HG03469 (cell line): ENCODE results near the gene ZP1.

ENCODE experiments used
- ATAC-seq: cut with Tn5 transposase; IDR thresholded peaks from one replicate; pipeline ENCODE4 v1.9.1; 2021; ENCODE audit warnings: mild to moderate bottlenecking, moderate library complexity, moderate number of reproducible peaks; ENCODE audit not compliant: unreplicated experiment

The ZP1 gene

DNA sequence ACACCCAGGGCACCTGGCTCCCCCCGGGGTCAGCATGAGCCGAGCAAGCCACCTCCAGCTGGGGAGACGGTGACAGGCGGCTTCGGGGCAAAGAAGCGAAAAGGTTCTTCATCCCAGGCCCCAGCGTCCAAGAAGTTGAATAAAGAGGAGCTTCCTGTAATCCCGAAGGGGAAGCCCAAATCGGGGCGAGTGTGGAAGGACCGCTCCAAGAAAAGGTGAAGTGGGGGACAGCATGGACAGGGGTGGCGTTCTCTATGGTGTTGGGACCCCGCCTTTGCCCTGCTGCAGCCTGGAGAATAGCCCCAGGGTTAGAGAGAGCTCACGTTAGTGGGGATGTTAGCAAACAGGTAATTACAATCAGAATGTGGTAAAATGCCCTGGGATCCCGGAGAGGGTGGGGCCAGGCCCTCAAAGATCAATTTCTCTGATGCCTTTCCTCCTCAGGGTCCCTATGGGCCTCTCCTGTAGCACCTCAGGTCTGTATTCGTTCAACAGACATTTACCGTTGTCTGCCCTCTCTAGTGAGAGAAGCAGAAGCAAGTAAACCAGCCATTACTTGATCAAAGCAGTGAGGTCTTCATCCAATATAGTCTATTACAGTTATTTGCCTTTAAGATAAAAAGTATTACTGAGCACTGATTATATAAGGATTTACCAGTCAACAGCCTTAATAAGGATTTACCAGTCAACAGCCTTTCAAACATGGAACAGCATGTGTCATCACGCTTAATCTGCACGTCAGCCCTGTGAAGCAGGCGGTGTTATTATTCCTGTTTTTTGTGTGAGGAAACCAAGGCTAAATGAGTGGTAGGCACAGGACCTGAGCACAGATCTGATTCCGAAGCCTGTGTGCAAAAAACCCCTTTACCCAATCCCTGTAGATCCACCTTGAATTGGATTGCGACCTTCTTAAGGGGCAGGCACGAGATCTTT lies 24.4 kb upstream of the ZP1 start:
- ATAC-seq: no peak

DNA sequence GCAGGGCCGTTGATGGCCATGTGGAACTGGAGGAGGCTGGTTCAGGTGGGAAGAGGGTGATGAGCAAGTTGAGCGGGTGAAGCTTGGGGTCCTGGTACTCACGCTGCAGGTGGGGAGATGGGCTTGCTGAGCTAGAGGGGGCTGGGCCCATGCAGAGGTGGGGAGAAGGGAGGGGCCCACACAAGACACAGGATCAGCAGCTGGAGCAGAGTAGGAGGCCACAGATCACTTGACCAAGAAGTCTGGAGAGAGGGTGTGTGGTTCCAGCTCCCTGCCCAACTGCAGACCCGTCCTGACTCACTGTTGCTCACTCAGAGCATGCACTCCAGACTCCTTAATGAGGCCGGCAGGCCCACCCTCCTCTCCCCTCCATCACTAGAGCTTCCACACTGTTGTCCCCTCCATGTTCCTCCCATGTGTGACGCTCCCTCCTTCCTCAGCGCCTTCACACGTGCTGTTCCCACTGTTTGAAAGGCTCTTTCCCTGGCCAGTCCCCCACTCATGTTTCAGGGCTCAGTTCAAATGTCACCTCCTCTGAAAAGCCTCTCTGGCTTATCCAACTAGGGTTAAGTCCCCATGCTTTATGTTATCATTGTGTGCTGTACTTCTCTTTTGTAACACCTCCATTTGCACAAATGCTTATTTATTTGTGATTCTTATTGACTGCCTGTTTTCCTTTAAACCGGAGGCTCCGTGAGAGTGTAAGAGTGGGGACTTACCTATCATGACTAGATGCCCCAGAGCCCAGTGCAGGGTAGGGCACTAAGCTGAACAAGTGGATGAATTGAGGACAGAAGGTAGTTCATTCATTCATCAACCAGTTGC lies 23.1 kb upstream of the ZP1 start:
- no peak for ATAC-seq

GRCh38 chr11:60844870-60845221 lies 22.5 kb upstream of the ZP1 start:
- ATAC-seq: no peak

DNA sequence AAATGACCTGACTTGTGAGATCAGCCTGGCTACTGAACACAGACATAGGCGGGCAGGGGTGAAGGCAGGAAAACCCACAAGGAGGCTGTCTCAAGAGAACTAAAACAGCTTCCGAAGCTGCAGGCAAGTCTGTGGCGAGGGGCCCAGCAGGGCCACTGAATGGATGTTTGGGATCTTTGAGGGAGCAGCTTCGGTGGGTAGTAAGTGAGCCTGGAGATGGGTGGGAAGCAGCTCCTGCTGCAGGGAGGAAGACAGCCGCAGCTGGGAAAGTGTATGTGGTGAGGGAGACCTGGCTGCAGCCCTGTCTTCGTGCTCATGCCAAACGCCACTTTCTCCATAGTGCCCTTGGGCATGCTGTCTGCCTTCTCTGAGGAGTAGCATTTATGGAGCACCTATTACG lies 22.0 kb upstream of the ZP1 start:
- ATAC-seq: no peak

- no peak for ATAC-seq
These were observed 20.1 kb upstream of the ZP1 start for GRCh38 chr11:60847281-60847680.

- no peak for ATAC-seq
These were observed 19.4 kb upstream of the ZP1 start for GRCh38 chr11:60847896-60848295.

DNA sequence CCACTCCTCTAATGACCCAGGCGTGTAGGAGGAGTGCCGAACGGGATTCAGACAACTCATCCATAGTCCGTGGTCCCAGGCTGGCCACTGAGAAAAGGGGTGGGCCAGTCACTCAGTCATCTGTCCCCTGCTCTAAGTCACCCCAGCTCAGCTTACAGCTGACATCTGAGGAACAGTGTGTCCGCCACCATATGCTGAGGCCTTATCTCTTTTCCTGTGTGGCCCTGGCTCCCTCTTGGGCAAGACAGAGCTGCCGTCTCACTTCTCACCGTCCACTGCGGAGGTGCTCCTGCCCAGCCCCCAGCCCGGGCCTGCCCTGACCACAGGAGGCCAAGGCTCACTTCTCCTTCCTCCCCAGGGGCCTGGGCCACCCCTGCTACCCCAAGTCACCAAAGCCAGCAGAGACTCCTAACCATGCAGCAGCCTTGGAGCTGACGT lies 18.6 kb upstream of the ZP1 start:
- ATAC-seq: no peak

DNA sequence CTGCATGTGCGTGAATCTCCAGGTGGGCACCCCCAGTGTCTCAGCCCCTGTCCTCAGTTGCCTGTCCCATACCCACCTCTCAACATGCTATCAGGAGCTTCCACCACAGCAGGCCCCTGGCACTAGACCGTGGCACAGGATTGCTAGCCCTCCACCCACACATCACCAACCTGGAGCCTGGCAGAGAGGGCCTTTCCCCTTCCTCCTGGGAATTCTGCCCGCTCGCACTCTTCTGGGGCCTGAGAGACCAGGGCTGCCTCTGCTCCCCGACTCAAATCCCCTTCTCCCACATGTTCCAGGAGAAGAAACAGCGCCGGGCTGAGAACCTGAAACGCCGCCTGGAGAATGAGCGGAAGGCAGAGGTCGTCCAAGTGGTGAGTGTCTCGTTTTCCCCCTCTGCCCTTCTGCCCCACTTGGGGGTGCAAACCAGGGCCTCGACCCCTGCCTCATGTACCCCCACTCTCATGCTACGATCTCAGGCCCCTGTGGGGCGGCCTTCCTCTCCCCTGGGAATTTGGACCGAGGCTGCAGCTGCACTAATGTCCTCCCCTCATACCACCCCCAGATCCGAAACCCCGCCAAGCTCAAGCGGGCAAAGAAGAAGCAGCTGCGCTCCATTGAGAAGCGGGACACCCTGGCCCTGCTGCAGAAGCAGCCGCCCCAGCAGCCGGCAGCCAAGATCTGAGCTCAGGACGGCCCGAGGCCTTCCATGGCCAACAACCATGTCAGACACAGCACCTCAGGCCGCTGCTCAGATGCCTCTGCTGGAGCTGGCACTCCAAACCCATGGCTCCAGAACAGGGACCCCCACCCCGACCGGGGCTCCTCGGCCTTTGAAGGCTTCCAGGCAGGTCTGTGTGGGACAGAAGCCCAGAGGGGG lies 17.5 kb upstream of the ZP1 start:
- ATAC-seq: no peak

GRCh38 chr11:60851327-60852104 lies 15.8 kb upstream of the ZP1 start:
- ATAC-seq: no peak

DNA sequence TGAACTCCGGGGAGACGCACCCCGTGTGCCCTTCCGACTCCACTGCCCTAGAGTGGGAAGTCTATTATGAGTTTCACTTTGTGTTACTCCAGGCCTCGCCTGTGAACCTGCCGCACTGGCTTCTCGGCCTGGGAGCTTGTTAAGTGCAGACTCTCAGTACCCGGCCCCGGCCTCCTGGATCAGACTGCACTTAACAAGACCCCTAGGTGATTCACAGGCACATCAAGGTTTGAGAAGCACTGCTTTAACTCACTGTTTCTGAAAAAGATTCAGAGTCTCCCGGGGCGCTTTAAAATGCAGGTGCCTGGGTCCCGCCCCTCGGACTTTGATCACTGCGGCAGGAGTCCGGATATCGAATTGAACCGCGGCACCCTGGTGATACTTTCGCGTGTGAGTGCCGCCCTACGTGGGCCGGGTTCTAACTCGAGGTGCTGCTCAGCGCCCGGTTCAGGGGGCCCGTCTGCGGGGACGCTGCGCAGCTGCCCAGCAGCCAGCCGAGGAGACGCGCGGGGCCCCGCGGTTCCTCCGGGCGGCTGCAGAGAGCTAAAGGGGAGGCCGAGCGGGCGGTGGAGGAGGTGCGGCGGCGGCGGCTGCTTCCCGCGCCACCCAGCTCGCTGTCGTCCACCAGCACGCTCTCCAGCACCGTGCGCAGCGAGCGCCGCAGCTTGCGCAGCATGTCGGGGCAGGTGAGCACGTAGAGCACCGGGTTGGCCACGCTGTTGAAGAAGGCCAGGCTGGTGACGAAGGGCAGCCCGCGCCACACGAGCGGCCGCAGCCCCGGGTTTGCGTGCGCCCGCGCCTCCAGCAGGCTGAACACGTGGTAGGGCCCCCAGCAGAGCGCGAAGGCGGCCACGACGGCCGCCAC lies 15.0 kb upstream of the ZP1 start:
- ATAC-seq: no peak

GRCh38 chr11:60852982-60853950 lies 14.1 kb upstream of the ZP1 start:
- ATAC-seq: no peak

DNA sequence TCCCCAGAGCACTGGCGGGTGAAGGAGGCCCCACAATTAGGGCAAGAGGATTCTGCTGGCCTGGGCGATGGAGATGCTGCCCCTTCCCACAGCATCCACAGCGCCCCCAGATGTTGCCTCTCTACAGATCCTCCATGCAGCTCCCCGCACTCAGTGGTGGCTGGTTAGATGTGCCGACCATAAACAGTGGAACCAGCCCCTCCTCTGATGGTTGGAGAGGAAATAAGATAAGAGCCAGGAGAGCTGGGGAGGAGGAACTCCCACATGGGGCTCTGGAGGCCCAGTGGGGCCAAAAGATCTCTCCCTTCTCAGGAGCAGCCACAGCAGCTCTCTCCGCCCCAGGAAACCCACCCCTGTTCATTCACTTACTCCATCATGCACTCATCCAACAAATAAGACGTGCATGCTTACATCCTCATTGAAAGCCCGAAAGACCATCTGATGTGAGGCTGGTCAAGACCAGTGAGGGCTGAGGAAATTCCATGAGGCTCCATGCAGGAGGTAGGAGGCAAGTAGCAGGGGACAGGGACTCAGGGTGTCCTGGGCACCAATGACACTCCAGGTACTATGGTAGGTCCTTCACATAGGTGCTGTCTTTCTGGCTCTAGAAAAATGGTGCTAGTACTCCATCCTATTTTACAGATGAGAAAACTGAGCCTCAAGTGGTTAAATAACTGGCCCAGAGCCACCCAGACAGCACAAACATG lies 13.0 kb upstream of the ZP1 start:
- ATAC-seq: no peak

DNA sequence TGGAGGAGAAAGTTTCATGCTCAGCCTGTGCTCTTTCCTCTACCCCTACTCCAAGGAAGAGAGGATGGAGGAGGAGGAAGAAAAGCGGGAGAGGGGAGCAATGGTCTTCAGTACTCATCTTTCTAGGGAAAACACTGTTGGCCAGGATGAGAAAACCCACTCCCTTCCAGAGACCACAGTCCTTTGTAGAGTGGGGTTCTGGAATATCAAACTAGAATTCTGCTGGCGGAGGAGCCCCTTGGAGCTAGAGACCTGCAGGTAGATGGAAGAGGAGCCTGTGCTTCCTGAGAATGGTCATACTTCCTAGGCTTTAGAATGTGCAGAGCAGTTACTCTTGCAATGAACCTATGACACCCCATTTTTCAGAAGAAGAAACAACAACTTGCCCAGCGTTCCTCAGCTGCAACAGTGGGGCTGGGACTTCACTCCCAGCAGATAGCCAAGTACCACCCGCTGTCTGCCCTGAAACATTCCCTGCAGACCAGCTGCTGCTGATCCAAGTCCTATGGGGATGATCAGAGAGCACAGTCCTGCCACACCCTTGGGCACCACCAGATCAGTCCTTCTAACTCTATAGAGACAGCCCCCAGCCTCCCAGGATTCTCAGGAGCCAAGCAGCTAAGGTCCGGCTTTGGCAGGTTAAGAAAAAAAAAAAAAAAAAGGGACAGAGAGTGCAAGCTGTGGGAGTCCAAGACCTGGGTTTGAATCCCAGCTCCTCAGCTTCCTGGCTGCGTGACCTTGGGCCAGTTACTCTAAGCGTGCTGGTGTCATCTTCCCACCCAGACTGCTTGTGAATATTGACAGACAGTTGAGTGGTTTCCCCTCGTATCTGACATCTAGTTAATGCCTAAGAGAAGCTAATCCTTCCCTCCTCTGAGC lies 12.3 kb upstream of the ZP1 start:
- no peak for ATAC-seq

DNA sequence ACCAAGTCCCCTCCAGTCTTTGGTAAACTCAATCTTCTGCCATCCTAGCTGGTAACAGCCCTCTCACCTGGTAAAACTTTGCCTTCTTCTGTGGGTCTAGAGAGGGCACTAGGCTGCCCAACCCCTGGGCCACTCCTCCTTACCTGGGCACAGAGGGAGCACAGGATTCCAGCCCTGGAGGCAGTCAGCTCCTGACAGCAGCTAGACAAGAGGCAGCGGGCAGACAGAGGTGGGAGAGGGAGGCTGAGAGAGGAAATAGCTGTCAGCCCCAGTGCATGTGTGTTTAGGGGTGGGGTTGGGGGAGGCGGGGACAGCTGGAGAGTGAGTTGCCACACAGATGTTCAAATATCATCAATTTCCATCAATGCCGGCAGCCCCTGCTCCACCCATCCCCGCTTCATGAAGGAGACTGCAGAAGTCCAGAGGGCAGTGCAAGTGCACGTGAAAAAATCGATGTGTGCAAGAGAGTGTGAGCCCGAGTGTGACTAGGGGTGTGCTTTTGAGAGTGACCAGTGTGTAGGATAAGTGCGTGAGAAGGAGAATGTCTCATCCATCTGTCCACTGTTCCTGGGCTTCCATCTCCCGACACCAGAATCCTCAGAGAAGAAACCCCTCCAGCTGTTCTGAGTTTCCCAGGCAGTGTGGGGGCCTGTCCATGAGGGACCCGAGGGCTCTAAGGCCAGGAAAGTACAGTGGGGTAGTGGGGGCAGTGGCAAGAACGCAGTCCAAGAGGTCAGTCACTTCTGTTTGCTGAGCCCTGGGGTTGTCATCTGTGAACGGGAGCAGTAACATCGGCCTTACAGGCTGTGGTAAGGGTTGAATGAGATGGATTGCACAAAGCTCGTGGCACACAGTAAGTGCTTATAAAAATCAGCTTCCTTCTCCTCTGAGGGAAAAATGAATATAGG lies 11.4 kb upstream of the ZP1 start, which contains the start of gene PTGDR2:
Gene PTGDR2 (minus strand): TSS at position 225 of the 908 bp plus-strand sequence. CDS start 2,228 bp downstream, outside the sequence.
- no peak for ATAC-seq
